TTC549 (cell line): Measurements from ENCODE around the gene CCDC80.
A peak's percentile ranks its signal among the peaks of the same experiment; 100 is the strongest.
"Not testable (repeated sequence)": the region's sequence is repeated elsewhere in the genome, so short reads cannot be mapped to it uniquely, and the experiment has no call there.

Experiments
- FAIRE-seq: peaks from 2 replicates; lab custom pipeline; 2012; peaks lifted over from hg19 to GRCh38; lab: Jason Lieb, UNC

The CCDC80 gene

GRCh38 chr3:112583105-112583504, 57.8 kb downstream of the CCDC80 start:
- FAIRE-seq, result no peak

DNA sequence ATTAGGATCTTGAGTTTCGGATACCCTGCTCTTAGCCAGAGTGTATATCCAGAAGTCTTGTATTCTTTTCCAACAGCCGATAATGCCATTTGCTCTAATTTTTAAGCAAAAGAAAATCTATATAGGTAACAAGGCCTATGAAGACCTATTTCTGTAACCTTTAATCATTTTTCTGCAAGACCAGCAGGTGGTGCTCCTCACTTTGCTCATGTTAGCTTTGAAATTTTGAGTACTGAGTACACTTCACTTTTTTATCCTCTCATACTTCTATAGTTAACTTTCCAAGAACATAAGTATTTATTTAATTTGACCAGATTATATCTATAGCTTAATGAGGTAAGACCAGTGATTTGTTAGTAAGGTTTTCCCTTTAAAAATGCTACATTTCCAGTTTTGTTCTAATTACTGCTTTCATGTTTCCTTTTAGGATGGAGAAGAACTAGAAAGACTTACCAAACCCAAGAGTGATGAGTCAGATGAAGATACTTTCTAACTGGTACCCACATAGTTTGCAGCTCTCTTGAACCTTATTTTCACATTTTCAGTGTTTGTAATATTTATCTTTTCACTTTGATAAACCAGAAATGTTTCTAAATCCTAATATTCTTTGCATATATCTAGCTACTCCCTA, 58.6 kb downstream of the CCDC80 start:
- FAIRE-seq, result peak; percentile 70

GRCh38 chr3:112579697-112580096, 61.2 kb downstream of the CCDC80 start:
- no peak for FAIRE-seq

GRCh38 chr3:112579232-112579631, 61.7 kb downstream of the CCDC80 start:
- FAIRE-seq, result no peak

DNA sequence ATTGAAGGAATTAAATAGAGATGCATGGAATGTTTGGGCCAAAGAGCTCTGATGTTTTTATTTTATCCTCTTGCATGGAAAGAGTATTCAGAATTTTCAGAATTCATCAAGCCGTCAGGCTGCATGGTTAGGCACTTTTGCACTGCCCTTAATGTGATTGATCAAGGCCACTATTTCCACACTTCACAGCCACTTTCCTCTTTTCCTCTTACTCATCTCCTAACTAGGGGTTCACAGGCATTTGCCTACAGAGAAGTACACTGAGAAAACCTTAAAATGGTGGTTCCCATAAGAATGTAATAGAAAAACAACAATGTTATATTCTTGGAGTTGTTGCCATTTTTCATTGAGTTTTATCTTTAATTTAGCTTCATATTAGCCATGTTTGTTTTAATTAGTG, 68.2 kb downstream of the CCDC80 start:
- FAIRE-seq, result no peak

- no peak for FAIRE-seq
Measured at GRCh38 chr3:112569265-112569664, 71.7 kb downstream of the CCDC80 start.

GRCh38 chr3:112568642-112569041, 72.3 kb downstream of the CCDC80 start:
- no peak for FAIRE-seq

GRCh38 chr3:112564940-112565305, 76.0 kb downstream of the CCDC80 start:
- no peak for FAIRE-seq

DNA sequence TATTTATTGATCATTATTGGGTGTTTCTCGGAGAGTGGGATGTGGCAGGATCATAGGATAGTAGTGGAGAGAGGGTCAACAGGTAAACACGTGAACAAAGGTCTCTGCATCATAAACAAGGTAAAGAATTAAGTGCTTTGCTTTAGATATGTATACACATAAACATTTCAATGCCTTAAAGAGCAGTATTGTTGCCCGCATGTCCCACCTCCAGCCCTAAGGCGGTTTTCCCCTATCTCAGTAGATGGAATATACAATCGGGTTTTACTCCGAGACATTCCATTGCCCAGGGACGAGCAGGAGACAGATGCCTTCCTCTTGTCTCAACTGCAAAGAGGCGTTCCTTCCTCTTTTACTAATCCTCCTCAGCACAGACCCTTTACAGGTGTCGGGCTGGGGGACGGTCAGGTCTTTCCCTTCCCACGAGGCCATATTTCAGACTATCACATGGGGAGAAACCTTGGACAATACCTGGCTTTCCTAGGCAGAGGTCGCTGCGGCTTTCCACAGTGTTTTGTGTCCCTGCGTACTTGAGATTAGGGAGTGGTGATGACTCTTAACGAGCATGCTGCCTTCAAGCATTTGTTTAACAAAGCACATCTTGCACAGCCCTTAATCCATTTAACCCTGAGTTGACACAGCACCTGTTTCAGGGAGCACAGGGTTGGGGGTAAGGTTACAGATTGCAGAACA, 76.5 kb downstream of the CCDC80 start:
- FAIRE-seq, result not testable (repeated sequence)

GRCh38 chr3:112561734-112562529, 79.0 kb downstream of the CCDC80 start, which contains the start of the genes ATG3 and SLC35A5:
ATG3 (minus strand) TSS chr3:112561962; CDS start chr3:112561528, 434 bp downstream.
SLC35A5 (plus strand) TSS chr3:112562045; CDS start chr3:112563404, 1,359 bp downstream.
- peak; percentile 77 for FAIRE-seq

- no peak for FAIRE-seq
Measured at GRCh38 chr3:112561484-112561733, 79.5 kb downstream of the CCDC80 start.

- no peak for FAIRE-seq
Measured at GRCh38 chr3:112560721-112561483, 80.0 kb downstream of the CCDC80 start.

GRCh38 chr3:112560307-112560706, 80.6 kb downstream of the CCDC80 start:
- FAIRE-seq, result no peak

GRCh38 chr3:112557976-112558375, 83.0 kb downstream of the CCDC80 start:
- FAIRE-seq, result no peak

GRCh38 chr3:112555535-112556170, 85.3 kb downstream of the CCDC80 start:
- no peak for FAIRE-seq

DNA sequence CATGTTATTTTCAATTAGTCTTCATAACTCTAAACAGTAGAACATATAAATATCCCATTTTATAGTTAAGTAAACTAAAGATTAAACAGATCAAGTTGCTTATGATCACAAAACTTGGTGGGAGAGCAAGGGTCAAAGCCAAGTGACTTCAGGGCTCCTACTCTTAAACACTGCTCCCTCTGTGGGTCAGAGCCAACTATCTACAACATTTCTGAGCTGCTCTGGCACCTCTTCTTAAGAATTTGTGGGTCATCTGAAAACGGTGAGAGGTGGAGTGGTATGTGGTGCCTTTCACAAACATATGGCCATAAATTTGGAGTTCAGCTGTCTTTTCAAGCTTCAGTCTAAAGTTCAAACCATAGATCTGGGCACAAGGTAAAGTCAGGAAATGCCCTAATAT, 90.1 kb downstream of the CCDC80 start:
- no peak for FAIRE-seq
